ENCODE measurements around the gene RBX1. TPM values are rescaled to one million over a fixed set of nuclear protein-coding genes. Genes with fewer than 3 reads are reported as not detected.

RBX1 gene
- polyA plus RNA-seq, 4 donors = 68.6 to 79.9 (median 71.2) TPM

DNA sequence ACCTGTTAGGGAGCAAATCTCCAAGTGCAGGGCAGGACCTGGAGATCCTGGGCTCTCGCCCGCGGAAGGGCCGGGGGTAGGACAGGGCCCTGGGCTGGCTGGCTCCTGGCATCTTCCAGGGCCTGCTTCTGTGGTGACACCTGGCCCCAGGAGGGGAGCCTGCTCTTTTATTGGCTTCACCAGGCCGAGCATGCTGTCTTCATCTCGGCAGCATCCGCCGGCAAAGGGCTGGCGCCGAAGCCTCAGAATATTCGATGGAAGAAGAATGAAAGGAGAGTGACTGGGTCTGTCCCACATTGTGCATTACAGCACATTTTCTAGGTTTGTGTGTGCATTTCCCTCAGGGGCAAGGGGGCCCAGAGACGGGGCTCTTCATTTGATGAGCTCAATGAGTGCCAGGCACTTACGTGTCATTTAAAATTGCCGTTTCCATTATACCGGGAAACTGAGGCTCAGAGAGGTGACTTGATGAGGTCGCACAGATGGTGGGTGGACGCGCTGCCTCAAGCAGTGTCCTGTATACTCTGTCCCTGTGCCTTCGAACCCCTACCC is 70.0 kb downstream of the RBX1 start:
- DNase-seq (ENCODE audit: low read depth in 4 of 4, low spot score in 2 of 4) = no peak

DNA sequence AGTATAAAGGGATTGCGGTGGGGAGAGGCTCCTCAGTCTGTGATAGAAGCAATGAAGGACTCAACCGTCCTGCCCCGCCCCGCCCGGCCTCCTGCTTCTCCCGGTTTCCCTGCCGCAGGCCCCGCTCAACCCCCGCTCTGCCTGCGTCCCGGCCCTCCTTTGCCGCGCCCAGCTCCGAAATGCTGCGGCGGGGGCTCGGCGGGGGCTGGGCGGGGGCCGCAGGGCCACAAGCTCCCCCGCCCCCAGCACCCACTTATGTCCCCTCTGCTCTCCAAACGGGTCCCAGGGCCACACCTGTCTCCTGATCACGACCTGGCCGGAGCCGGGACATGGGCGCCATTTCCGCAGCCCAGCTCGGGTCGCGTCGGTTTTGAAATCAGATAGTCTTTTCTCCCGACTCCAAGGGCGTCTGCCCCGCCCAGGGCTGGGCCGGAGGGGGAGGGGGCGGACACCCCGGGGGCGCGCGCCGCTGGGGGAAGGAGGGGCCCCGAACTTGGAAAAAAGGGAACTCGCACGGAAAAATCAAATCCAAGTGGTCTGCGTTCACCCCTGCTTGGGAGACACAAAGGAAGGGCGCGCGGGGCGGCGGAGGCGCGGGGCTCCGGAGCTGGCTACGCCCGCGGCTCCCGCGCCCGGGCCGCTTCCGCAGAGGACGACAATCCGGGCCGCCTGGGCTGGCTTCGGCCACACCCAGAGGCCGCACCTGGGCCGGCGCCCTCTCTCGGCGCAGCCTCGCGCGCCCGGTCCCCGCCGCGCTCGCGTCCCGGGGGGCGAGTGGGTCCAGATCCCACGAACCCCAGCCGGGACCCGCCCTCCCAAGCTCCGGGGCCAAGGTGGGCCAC is 70.7 kb downstream of the RBX1 start:
- peak in 1 of 4 donors; percentile 27 for DNase-seq (ENCODE audit: low read depth in 4 of 4, low spot score in 2 of 4)

GRCh38 chr22:41022470-41023298 is 71.5 kb downstream of the RBX1 start:
- DNase-seq (ENCODE audit: low read depth in 4 of 4, low spot score in 2 of 4) = peak in 2 of 4 donors; percentile 73 to 84

Other genes with a start within 250 kb of the RBX1 start
- 10 to 100 TPM; 36.4 to 43.0 (median 38.6) TPM for gene SLC25A17, start 132.0 kb upstream of the RBX1 start, polyA plus RNA-seq (ENCODE audit: insufficient read length in 4 of 4)
- gene ST13, start 94.7 kb upstream of the RBX1 start, polyA plus RNA-seq (ENCODE audit: insufficient read length in 4 of 4) = 100 to 1,000 TPM; 579 to 705 (median 610) TPM
- 10 to 100 TPM; 18.3 to 25.6 (median 23.3) TPM for gene XPNPEP3, start 94.2 kb upstream of the RBX1 start, polyA plus RNA-seq (ENCODE audit: insufficient read length in 4 of 4)
- gene DNAJB7, start 89.3 kb upstream of the RBX1 start, polyA plus RNA-seq (ENCODE audit: insufficient read length in 4 of 4) = 1 to 10 TPM in 1 of 4 donors, under 1 TPM in 3; 0.20 to 1.0 (median 0.56) TPM
- 10 to 100 TPM; 41.7 to 73.9 (median 59.4) TPM for gene EP300, start 141.2 kb downstream of the RBX1 start, polyA plus RNA-seq (ENCODE audit: insufficient read length in 4 of 4)